NAMALWA (cell line): ENCODE results near the gene DIO1.

Experiments
- DNase-seq: peaks from one replicate; pipeline ENCODE4 v3.0.0-alpha.2; 2015; ENCODE audit warnings: low spot score

Gene DIO1

DNA sequence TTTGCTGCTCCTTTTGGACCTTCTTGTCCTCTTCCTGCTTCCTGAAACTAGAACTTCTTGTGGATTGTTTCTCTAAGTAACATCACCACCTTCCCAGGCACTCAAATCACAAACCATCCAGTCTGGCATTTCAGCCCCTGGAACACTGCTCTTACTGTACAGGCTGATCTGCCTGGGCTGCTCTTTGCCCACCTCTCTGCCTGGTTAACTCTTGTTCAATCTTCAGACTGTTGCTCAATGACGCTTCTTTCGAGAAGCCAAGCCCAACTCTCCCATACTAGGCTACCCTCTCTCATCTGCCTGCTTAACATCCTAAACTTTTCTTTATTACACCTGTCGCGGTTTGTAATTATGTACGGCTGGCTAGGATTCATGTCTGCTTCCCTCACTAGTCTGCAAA lies 657 bp downstream of the DIO1 start:
- no peak for DNase-seq

DNA sequence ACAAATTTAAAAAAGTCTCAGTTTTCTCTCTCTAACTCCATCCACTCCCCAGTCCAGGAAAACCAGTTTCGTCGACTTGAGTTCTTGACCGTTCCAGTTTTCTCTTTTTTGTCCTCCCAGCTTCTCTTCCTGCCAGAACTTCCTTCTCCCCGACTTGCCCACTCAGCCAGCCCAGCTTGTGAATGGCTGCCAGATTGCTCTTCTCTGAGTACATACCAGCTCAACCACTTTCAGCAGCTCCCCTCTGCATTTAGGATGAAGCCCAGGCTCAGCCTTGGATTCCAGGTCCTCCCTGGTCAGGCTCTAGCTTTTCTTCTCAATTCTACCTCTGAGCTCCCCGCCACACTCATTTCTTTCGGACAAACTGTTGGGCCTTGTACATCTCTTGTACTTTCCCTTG lies 1.4 kb downstream of the DIO1 start:
- DNase-seq = no peak

DNA sequence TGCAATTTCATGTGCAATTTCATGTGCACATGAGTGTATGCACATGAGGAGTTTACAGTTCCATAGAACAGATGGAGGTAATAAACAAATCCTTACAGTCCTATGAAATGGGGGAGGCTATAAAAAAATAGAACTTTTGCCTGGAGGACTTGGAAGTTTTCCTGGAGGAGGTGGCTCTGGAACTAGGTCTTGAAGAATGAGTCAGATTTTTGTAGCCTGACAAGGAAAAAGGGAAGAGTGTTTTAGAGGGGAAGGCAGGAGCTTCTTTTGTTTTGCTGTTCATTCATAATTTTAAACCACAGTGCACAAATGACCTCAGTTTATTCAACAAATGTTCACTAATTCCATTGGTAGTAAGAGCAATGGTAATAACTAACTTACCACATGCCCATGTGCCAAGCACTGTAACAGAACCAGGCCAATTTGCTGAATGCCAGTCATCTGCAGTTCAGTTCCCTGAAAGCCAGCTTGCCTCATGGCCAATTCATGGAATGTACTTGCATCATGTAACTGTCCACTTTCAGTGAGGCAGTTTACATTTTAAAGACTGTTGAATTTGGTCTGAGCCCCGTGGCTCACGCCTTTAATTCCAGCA lies 2.7 kb downstream of the DIO1 start:
- no peak for DNase-seq

DNA sequence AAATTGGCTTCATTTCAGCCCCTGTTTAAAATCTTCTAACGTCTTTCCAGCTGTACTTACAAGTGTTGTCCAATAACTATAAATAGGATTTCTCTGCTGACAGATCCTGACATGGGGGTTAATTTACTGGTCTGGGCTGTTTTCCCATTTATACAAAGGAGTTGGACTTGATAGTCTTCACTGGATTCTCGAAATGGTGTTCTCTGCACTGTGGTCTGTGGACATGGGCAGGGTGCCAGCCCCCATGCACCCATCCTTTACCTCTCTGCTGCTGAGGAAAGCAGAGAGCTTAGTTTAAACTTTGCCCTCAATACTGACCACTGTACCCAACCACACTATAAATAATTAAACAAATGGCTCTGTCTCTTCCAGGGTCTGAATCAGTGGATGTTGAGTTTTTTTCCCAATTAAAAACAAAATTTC lies 5.2 kb downstream of the DIO1 start:
- DNase-seq = no peak

DNA sequence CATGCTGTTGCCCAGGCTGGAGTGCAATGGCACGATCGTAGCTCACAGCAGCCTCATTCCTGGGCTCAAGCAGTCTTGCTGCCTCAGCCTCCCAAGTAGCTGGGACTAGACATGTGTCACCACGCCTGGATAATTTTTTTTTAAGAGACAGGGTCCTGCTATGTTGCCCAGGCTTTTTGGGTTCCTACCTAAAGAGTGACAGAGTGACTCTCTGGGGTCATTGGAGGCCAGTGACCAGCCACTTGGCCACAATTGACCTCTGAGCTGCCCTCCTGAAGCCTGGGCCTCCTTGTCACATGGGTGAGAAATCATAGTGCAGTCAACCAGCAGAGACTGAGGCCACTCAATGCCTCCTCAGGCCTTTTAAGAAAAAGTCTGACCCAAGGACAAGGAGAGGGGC lies 5.7 kb downstream of the DIO1 start:
- DNase-seq = no peak

DNA sequence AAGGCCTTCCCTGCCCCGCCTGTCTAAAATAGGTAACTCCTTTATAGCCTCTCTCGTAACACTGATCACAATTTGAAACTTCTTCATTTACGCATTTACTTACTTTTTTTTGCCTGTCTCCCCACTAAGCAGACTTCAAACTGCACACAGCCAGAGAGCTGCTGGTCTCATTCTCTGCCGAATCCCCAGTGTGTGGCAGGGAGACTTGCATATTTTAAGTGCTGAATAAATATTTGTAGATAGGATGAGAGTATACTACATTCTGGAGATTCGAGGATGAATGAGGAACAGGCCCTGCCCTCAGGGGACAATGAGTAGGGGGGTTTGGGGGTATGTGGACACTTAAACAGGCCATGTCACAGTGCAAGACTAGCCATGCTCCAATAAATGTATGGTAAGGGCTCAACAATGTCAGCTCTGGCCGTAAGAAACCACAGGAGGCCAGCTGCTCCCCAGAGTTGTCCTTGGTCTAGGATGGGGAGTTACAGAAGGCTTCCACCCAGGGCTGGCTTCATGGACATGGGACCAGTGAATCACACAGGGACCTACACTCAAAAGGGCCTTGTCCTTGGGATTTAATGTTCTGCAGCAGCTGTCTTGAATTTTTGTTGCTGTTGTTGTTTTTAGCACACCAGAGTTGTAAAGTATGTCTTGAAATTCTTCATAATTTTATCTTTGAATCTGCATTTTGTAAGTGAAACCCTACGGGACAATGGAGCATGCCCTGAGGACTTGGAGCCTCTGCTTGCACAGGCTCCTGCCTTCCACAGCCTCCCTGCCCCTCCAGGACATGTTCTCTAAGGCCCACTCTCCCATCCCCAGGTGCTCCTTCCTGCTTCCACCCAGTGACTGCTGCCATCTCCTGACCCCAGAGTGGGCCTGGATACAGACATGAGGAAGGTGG lies 8.5 kb downstream of the DIO1 start:
- no peak for DNase-seq

DNA sequence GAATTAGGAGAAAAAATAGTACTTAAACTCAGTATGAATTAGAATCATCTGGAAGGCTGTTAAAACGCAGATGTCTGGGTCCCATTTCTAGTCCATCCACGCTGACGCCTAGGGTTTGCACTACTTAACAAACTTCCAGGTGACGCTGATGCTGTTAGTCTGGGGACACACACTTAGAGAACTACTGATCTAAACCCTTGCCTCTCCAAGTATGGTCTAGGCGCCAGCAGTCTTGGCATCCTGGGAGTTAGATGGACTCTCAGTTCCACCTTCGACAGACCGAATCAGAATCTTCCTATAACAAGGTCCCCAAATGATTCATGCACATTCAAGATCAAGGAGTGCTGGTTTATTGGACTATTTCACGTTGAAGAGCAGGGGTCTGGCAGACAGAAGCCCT lies 11.5 kb downstream of the DIO1 start:
- no peak for DNase-seq

DNA sequence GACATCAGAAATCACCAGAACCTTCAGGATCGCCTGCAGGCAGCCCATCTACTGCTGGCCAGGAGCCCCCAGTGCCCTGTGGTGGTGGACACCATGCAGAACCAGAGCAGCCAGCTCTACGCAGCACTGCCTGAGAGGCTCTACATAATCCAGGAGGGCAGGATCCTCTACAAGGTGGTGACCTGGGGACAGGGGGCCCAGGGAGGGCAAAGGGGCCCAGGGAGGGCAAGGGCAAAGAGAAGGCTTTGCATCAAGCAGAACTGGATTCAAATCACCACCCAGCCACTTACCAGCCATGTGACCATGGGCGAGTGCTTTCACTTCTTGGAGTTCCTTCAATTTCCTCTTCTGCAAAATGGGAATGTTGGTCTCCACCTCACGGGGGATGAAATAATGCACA lies 12.1 kb downstream of the DIO1 start:
- no peak for DNase-seq

- DNase-seq = no peak
Observed at GRCh38 chr1:53909946-53910345, 16.0 kb downstream of the DIO1 start.

GRCh38 chr1:53911442-53911841 lies 17.5 kb downstream of the DIO1 start:
- DNase-seq = no peak

GRCh38 chr1:53913352-53914033 lies 19.5 kb downstream of the DIO1 start:
- no peak for DNase-seq

DNA sequence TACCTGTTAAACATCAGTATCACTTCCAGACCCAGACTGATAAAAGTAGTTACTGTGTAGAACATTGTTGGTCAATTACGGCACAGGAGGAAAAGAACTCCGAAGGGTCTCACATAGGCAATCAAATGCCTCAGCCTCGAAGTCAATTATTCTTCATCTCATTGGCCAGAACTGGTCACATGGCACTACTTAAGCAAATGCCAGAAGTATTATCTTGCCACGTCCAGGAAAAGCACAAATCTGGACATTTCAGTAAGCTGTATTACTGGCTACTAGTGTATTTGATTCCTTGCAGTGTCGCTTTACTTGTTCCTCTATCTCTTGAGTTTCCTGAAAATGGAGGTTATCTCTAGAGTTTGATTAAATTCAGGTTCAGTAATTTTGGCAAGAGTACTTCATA lies 24.4 kb downstream of the DIO1 start:
- DNase-seq = no peak

DNA sequence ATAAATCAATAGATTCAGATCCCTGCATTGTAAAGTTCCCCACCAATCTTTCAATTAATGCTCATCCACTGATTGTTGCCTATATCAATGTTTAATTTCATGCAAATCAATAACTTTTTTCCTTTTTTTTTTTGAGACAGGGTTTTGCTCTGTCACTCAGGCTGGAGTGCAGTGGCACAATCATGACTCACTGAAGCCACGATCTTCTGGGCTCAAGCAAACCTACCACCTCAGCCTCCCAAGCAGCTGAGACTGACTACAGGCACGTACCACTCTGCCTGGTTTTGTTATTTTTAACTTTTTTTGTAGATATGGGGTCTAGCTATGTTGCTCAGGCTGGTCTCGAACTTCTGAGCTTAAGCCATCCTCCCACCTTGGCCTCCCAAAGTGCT lies 25.7 kb downstream of the DIO1 start:
- no peak for DNase-seq

DNA sequence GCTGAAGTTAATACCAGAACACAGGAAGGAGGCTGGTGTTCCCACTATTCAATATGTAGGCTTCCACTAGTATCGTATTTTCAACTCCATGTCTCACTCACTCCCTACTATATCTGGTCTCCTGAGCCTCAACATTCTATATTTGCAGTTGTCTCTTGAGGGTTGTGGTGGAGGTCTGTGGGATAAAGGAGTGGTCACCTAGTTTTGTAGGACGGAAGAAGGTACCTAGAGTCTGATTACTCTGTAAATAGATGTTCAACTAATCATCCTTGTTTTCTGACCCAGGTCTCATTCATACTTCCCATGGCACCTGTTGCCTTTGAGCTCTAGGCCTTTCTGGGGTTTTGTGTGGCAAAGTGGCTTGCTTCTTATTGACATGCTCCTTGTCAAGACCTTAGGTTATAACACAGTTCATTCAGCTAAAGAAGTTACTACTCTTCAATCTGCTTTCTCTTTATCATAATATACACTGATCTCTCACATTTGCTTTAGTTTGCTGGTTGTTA lies 33.4 kb downstream of the DIO1 start:
- DNase-seq = no peak

DNA sequence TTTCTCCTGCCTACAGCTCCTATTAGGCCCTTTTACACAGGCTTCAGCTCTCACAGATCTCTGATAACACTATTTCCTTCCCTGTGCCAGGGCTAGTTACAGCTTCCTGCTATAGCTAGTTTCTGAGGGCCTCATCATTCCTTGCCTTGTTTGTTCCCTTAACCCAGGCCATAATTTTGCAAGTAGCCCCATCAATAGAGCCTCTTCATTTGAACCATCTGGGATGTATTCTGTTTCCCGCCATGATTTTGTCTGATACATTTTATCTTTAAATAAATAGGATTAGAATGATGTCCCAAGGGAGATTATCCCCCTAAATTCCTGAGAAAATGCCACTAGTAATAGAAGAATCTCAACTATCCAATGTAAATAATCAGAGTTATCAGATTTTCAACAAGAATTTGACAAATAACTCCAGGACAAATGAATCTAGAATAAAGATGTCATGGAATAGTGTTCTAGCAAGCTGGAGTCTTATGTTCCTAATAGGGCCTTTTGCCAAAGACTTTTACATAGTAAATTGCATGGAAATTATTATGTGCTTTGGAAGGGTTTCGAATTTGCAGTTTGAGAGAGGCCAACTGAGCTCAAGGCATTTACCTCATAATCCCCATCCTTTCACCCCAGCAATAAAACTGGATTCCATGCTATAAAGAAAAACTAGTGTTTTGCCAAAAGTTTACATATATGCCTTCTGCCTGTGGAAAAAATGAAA lies 35.4 kb downstream of the DIO1 start:
- DNase-seq = no peak

DNA sequence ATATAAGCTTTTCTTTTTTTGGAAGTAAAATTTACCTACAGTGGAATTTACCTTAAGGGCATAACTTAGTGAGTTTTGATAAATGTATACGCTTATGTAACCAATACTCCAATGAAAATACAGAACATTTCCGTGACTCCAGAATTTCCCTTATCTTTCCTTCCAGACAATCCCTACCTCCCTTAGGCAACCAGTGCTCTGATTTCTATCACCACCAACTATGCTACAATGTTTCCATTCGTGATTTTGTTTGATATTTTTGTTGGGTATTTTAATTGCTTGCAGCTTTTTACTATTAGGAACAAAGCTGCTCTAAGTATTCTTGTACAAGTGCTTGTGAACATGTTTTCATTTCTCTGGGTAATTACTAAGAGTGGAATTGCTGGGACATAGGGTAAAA lies 36.9 kb downstream of the DIO1 start:
- no peak for DNase-seq

DNA sequence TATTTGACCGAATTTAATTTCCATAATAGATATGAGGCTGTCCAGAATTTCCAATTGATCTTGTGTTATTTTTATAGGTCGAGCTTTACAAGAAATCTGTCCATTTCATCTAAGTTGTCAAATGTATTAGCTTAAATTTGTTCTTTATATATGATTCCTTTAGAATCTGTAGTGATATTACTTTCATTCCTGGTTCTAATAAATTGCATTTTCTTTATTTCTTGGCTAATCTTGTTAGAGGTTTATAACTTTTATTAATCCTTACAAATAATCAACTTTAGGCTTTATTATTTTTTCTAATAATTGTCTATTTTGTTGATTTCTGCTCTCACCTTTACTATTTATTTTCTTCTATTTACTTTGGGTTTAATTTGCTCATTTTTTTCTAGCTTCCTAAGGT lies 37.5 kb downstream of the DIO1 start:
- no peak for DNase-seq

GRCh38 chr1:53934170-53934765 lies 40.3 kb downstream of the DIO1 start:
- DNase-seq = no peak

DNA sequence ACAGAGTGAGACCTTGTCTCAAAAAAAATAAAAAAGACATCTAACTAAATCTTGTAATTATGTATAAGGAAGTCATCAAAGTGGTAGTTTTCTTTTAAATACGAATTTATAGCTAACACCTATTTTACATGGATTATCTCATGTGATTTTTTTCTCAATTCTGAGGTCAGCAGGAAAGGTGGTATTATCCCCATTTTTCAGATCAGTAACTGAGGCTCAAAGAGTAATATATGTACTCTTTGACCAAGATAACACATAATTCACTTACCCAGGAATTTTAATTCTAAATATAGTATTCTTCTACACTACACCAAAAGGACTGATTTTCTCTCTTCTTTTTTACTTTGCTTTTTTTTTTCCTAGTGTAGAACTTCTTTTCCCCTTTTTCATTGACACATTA lies 42.4 kb downstream of the DIO1 start:
- no peak for DNase-seq

DNA sequence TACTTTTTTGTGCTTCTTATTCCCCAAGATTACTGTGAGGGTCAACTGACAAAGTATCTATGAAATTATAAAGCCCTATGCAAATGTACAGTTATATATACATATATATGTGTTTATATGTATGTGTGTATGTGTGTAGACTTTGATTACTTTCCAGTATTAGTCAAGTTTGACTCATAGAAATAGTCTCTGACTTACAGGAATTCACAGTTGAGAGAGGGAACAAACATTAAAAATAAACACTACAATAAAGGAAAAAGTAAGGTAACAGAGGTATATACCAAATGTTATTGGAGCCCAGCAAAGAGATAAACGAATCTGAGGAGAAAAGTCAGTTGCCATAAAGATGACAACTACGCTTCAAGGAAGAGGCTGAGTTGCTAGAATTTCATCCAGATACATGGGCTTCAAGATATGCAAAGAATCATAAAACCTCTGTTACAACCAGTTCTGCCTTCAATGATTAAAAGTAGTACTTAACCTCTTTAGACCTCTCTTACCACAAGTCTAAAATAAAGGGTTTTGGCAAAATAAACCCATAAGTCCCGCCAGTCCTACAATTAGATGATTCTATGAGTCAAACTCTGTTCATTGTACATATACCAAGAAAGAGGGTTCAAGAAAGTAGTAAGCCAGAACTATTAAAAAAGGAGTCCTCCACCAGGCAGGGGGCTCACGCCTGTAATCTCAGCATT lies 44.3 kb downstream of the DIO1 start:
- DNase-seq = no peak
